ENCODE data around the gene CDCA8. TPM values are rescaled to one million over a fixed set of nuclear protein-coding genes. Genes with fewer than 3 reads are reported as not detected.

The CDCA8 gene
- total RNA-seq, 1 donor from 2014 or later, result 0.85 TPM

DNA sequence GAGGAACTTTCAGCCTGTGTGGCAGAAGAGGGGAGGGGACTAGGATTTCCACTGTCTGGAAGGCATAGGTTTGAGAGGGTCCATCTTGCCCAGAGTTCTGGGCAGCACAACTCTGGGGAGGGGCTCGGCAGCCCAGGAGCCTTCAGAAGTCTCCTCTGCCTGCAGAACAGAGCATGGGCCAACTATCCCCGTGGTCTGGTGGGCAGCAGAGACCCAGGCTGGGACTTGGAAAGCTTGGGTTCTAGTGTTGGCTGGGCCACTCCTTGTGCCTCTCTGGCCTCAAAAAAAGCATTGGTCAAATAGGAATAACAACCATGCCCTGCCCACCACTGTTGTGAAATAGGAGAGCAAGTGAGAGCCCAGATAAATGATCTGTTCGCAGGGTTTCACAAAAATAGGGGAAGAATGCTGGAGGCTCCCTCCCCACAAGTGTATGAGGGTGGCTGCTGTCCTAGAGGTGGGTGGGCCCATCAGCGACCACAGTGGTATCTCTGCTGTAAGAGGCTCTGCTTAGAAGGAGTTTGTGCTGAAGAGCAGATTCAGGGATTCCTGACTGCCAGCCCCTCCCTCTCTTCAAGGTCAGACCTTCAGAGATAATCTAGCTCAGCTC lies 63.7 kb downstream of the CDCA8 start:
- intact Hi-C loops (cut with DNase I), result no loop called here
- ATAC-seq, result no peak
- no peak for DNase-seq (ENCODE audit: low spot score)

Other genes with a start within 250 kb of the CDCA8 start
- gene ZC3H12A, start 217.9 kb upstream of the CDCA8 start, total RNA-seq, result 5.8 TPM
- 52.7 TPM for gene MEAF6, start 177.8 kb upstream of the CDCA8 start, total RNA-seq
- 17.3 TPM for gene SNIP1, start 138.2 kb upstream of the CDCA8 start, total RNA-seq
- gene DNALI1, start 135.6 kb upstream of the CDCA8 start, total RNA-seq, result 11.5 TPM
- 34.0 TPM for gene GNL2, start 96.6 kb upstream of the CDCA8 start, total RNA-seq
- gene RSPO1, start 57.6 kb upstream of the CDCA8 start, total RNA-seq, result 0.13 TPM
- 1.6 TPM for gene EPHA10, start 72.6 kb downstream of the CDCA8 start, total RNA-seq
- gene MANEAL, start 101.3 kb downstream of the CDCA8 start, total RNA-seq, result 2.3 TPM
- gene C1orf122, start 115.3 kb downstream of the CDCA8 start, total RNA-seq, result 30.3 TPM
- 8.1 TPM for gene YRDC, start 115.7 kb downstream of the CDCA8 start, total RNA-seq
- gene MTF1, start 167.1 kb downstream of the CDCA8 start, total RNA-seq, result 33.0 TPM

All from sciatic nerve (tissue), 2 donors.